Activated CD8-positive, alpha-beta memory T cell treated with anti-CD3 and anti-CD28 coated beads, Interleukin-2, amount 10 ng/mL, durations not matched to agents 7 days and 5 days (primary cell): Measurements from ENCODE around the gene PBX4. TPM values are rescaled to one million over a fixed set of nuclear protein-coding genes. Genes with fewer than 3 reads are reported as not detected.

Experiments used
- ATAC-seq: fragments of 150-1000 bp; cut with Tn5 transposase; one replicate; pipeline ENCODE4 v1.10.0; 2021; ENCODE audit warnings: moderate library complexity
- CTCF ChIA-PET: fragments of 350-600 bp; sonication (Branson Sonifier 250); formaldehyde crosslinking; loops from one replicate; lab custom pipeline; 2021; ENCODE audit warnings: antibody characterized with exemption; lab: Charles Lee
- DNase-seq: peaks from one replicate; pipeline ENCODE4 v3.0.0-alpha.2; 2020
- H3K27ac Mint-ChIP-seq: one replicate; pipeline ENCODE4 v1.8.0; 2021; ENCODE audit warnings: mild to moderate bottlenecking, mixed read lengths
- H3K27me3 Mint-ChIP-seq: one replicate; pipeline ENCODE4 v1.8.0; 2021; ENCODE audit warnings: mixed read lengths
- H3K36me3 Mint-ChIP-seq: one replicate; pipeline ENCODE4 v1.8.0; 2021; ENCODE audit warnings: mild to moderate bottlenecking, mixed read lengths
- H3K4me1 Mint-ChIP-seq: one replicate; pipeline ENCODE4 v1.8.0; 2021; ENCODE audit warnings: mixed read lengths
- H3K4me3 Mint-ChIP-seq: one replicate; pipeline ENCODE4 v1.8.0; 2021; ENCODE audit warnings: mild to moderate bottlenecking, moderate library complexity, mixed read lengths
- H3K9me3 Mint-ChIP-seq: one replicate; pipeline ENCODE4 v1.8.0; 2022; ENCODE audit warnings: low read depth, mixed read lengths
- total RNA-seq, 2 experiments: library from RNA; stranded (reverse); gene quantifications; one replicate each; pipeline ENCODE4 v1.2.3, GENCODE V29; 2021

PBX4 gene
- total RNA-seq, 2 experiments from 2014 or later, result 39.9 to 62.3 TPM

- peaks cover 65% of the 10 kb centered on the region for H3K36me3 Mint-ChIP-seq
- no peak overlapping the region for H3K27ac Mint-ChIP-seq
- DNase-seq, result no peak
- no peaks in the 10 kb centered on the region for H3K9me3 Mint-ChIP-seq
- no peaks in the 10 kb centered on the region for H3K27me3 Mint-ChIP-seq
- CTCF ChIA-PET, result interaction anchor here (1.4 kb wide), 1 partner anchor 102 kb away, joined by 5 read pairs; no protein-coding TSS in a partner anchor
- ATAC-seq, result no peak
- no peak overlapping the region for H3K4me3 Mint-ChIP-seq
- H3K4me1 Mint-ChIP-seq, result peaks cover 12% of the 10 kb centered on the region
These were observed 37.3 kb upstream of the PBX4 start for GRCh38 chr19:19655641-19656343.

- CTCF ChIA-PET, result interaction anchor here (0.6 to 1.4 kb wide), 2 partner anchors 101 to 123 kb away, joined by 3 to 5 read pairs; no protein-coding TSS in a partner anchor
- H3K4me1 Mint-ChIP-seq, result peaks cover 11% of the 10 kb centered on the region
- H3K27ac Mint-ChIP-seq, result no peak overlapping the region
- no peak for DNase-seq
- H3K4me3 Mint-ChIP-seq, result no peak overlapping the region
- no peaks in the 10 kb centered on the region for H3K9me3 Mint-ChIP-seq
- H3K36me3 Mint-ChIP-seq, result peaks cover 67% of the 10 kb centered on the region
- no peak for ATAC-seq
- H3K27me3 Mint-ChIP-seq, result no peaks in the 10 kb centered on the region
These were observed 36.6 kb upstream of the PBX4 start for GRCh38 chr19:19655051-19655594.

GRCh38 chr19:19654441-19654840 is 36.0 kb upstream of the PBX4 start:
- DNase-seq (no peak), ATAC-seq (no peak)
- Mint-ChIP-seq H3K4me3 (no peak overlapping the region), H3K9me3 (no peaks in the 10 kb centered on the region), H3K36me3 (peaks cover 60% of the 10 kb centered on the region), H3K27ac (no peak overlapping the region), H3K27me3 (no peaks in the 10 kb centered on the region), H3K4me1 (peaks cover 5% of the 10 kb centered on the region)
- CTCF ChIA-PET, result interaction anchor here (1.4 kb wide), 2 partner anchors 11 to 100 kb away, joined by 5 to 7 read pairs; partner anchors contain the start of gene GMIP

GRCh38 chr19:19653597-19654147 is 35.2 kb upstream of the PBX4 start:
- Mint-ChIP-seq H3K4me3 (no peak overlapping the region), H3K4me1 (peaks cover 5% of the 10 kb centered on the region), H3K36me3 (peaks cover 60% of the 10 kb centered on the region), H3K27me3 (no peaks in the 10 kb centered on the region), H3K27ac (no peak overlapping the region), H3K9me3 (no peaks in the 10 kb centered on the region)
- CTCF ChIA-PET, result interaction anchor here (1.4 kb wide), 1 partner anchor 10 kb away, joined by 7 read pairs; the partner anchor contains the start of gene GMIP
- DNase-seq (no peak), ATAC-seq (no peak)

GRCh38 chr19:19652482-19653295 is 34.2 kb upstream of the PBX4 start:
- no peaks in the 10 kb centered on the region for H3K27me3 Mint-ChIP-seq
- H3K27ac Mint-ChIP-seq, result no peak overlapping the region
- no peaks in the 10 kb centered on the region for H3K9me3 Mint-ChIP-seq
- ATAC-seq (no peak), DNase-seq (no peak)
- H3K4me3 Mint-ChIP-seq, result no peak overlapping the region
- no peaks in the 10 kb centered on the region for H3K4me1 Mint-ChIP-seq
- peaks cover 56% of the 10 kb centered on the region for H3K36me3 Mint-ChIP-seq
- CTCF ChIA-PET, result interaction anchor here (1.8 kb wide), 1 partner anchor 9 kb away, joined by 8 read pairs; no protein-coding TSS in a partner anchor

- peaks cover 51% of the 10 kb centered on the region for H3K36me3 Mint-ChIP-seq
These were observed 32.6 kb upstream of the PBX4 start for GRCh38 chr19:19651076-19651475.

GRCh38 chr19:19650331-19650730 is 31.8 kb upstream of the PBX4 start:
- Mint-ChIP-seq H3K27ac (no peak overlapping the region), H3K4me1 (no peaks in the 10 kb centered on the region)

More at GRCh38 chr19:19651076-19651475, 32.6 kb upstream of the PBX4 start:
- Mint-ChIP-seq H3K27me3 (no peaks in the 10 kb centered on the region), H3K27ac (no peak overlapping the region), H3K9me3 (no peaks in the 10 kb centered on the region), H3K4me3 (no peak overlapping the region), H3K4me1 (no peaks in the 10 kb centered on the region)
- DNase-seq, result no peak
- CTCF ChIA-PET, result interaction anchor here (0.9 to 4.6 kb wide), 3 partner anchors 11 to 119 kb away, joined by 3 to 29 read pairs (median 8); no protein-coding TSS in a partner anchor
- ATAC-seq, result no peak

GRCh38 chr19:19649580-19649995 is 31.1 kb upstream of the PBX4 start:
- peaks cover 51% of the 10 kb centered on the region for H3K36me3 Mint-ChIP-seq
- H3K4me3 Mint-ChIP-seq, result no peak overlapping the region
- H3K27me3 Mint-ChIP-seq, result no peaks in the 10 kb centered on the region
- no peak for ATAC-seq
- no peak for DNase-seq
- H3K27ac Mint-ChIP-seq, result no peak overlapping the region
- H3K4me1 Mint-ChIP-seq, result no peaks in the 10 kb centered on the region
- H3K9me3 Mint-ChIP-seq, result no peaks in the 10 kb centered on the region
- CTCF ChIA-PET, result interaction anchor here (0.9 to 4.6 kb wide), 2 partner anchors 12 to 117 kb away, joined by 3 to 29 read pairs; no protein-coding TSS in a partner anchor

More at GRCh38 chr19:19650331-19650730, 31.8 kb upstream of the PBX4 start:
- H3K36me3 Mint-ChIP-seq, result peaks cover 51% of the 10 kb centered on the region
- ATAC-seq (no peak), DNase-seq (no peak)
- no peaks in the 10 kb centered on the region for H3K27me3 Mint-ChIP-seq
- H3K9me3 Mint-ChIP-seq, result no peaks in the 10 kb centered on the region
- CTCF ChIA-PET, result interaction anchor here (4.6 kb wide), 1 partner anchor 118 kb away, joined by 29 read pairs; no protein-coding TSS in a partner anchor
- H3K4me3 Mint-ChIP-seq, result no peak overlapping the region

- Mint-ChIP-seq H3K4me1 (peaks cover 2% of the 10 kb centered on the region), H3K27me3 (no peaks in the 10 kb centered on the region), H3K9me3 (no peaks in the 10 kb centered on the region), H3K36me3 (peaks cover 50% of the 10 kb centered on the region), H3K27ac (no peak overlapping the region), H3K4me3 (no peak overlapping the region)
- DNase-seq (no peak), ATAC-seq (no peak)
- CTCF ChIA-PET, result interaction anchor here (0.9 to 4.6 kb wide), 2 partner anchors 13 to 117 kb away, joined by 3 to 29 read pairs; no protein-coding TSS in a partner anchor
These were observed 30.7 kb upstream of the PBX4 start for GRCh38 chr19:19649155-19649554.

GRCh38 chr19:19647037-19647835 is 28.7 kb upstream of the PBX4 start:
- DNase-seq (no peak), ATAC-seq (no peak)
- Mint-ChIP-seq H3K27me3 (no peaks in the 10 kb centered on the region), H3K4me1 (peaks cover 8% of the 10 kb centered on the region), H3K9me3 (no peaks in the 10 kb centered on the region), H3K27ac (no peak overlapping the region), H3K36me3 (peaks cover 44% of the 10 kb centered on the region), H3K4me3 (no peak overlapping the region)
- CTCF ChIA-PET, result interaction anchor here (4.6 kb wide), 1 partner anchor 115 kb away, joined by 29 read pairs; no protein-coding TSS in a partner anchor

- CTCF ChIA-PET, result interaction anchor here (0.6 to 1.2 kb wide), 2 partner anchors 112 to 114 kb away, joined by 3 to 4 read pairs; no protein-coding TSS in a partner anchor
- Mint-ChIP-seq H3K4me3 (no peak overlapping the region), H3K27ac (peak overlapping the region; percentile 34), H3K9me3 (no peaks in the 10 kb centered on the region), H3K36me3 (peaks cover 36% of the 10 kb centered on the region), H3K4me1 (peaks cover 15% of the 10 kb centered on the region), H3K27me3 (no peaks in the 10 kb centered on the region)
- ATAC-seq (no peak), DNase-seq (no peak)
These were observed 26.9 kb upstream of the PBX4 start for GRCh38 chr19:19645233-19645870.

- H3K27ac Mint-ChIP-seq, result peak overlapping the region; percentile 99
- no peaks in the 10 kb centered on the region for H3K27me3 Mint-ChIP-seq
- peaks cover 35% of the 10 kb centered on the region for H3K36me3 Mint-ChIP-seq
- peak overlapping the region; percentile 95 for H3K4me3 Mint-ChIP-seq
- H3K4me1 Mint-ChIP-seq, result peaks cover 17% of the 10 kb centered on the region
- CTCF ChIA-PET, result interaction anchor here (0.7 to 1.7 kb wide), 18 partner anchors 8 to 176 kb away, joined by 3 to 32 read pairs (median 4); partner anchors contain the start of genes NDUFA13, TSSK6 and YJEFN3
- no peak for DNase-seq
- no peak for ATAC-seq
- H3K9me3 Mint-ChIP-seq, result no peaks in the 10 kb centered on the region
These were observed 25.5 kb upstream of the PBX4 start for GRCh38 chr19:19644054-19644388.
